ENCODE results near the gene DRD4. TPM values are rescaled to one million over a fixed set of nuclear protein-coding genes. Genes with fewer than 3 reads are reported as not detected.

Gene DRD4
- total and polyA plus RNA-seq, 2 donors: 0.09 to 0.82 TPM

DNA sequence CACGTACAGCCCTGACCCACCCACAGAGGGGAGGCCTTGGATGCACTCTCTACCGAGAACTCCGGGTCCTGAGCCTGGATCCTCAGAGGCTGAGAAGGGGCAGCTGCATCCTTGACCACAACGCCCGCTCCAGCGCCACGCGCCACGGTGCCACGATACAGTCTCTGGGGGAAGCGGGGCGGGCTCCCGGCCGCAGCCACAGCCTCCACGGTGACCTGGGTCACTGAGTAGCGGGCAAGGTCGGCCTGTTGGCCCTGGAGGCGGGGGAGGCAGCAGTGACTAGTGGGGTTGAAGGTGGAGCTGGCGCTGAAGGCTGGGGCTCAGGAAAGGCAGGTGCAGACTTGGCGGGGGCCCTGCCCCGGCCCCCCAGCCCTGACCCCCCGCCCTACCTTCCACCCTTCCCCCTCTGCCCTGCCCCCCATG lies 17.4 kb upstream of the DRD4 start:
- Histone ChIP-seq H3K27ac (ENCODE audit: low read depth in 1 of 2, low read length in 1 of 2) (no peak overlapping the region), H3K9me3 (ENCODE audit: control insufficient read depth in 2 of 2, insufficient read depth in 1 of 2, low read length in 1 of 2) (no peaks in the 10 kb centered on the region), H3K4me3 (ENCODE audit: low read length in 2 of 2) (no peak overlapping the region), H3K4me1 (ENCODE audit: control insufficient read depth in 2 of 2, insufficient read depth in 2 of 2, low read length in 2 of 2) (peaks cover 9 to 18% of the 10 kb centered on the region in 2 donors), H3K36me3 (ENCODE audit: control insufficient read depth in 2 of 2, insufficient read depth in 2 of 2, low read length in 1 of 2) (peaks cover 4 to 11% of the 10 kb centered on the region in 2 donors), H3K27me3 (ENCODE audit: control insufficient read depth in 2 of 2, insufficient read depth in 1 of 2, low read length in 1 of 2) (peaks cover 0 to 4% of the 10 kb centered on the region in 2 donors)
- 98% methylated on average over 22 of the region's 22 CpGs for WGBS
- DNase-seq (ENCODE audit: low read depth in 6 of 9, low spot score in 9 of 9): no peak

DNA sequence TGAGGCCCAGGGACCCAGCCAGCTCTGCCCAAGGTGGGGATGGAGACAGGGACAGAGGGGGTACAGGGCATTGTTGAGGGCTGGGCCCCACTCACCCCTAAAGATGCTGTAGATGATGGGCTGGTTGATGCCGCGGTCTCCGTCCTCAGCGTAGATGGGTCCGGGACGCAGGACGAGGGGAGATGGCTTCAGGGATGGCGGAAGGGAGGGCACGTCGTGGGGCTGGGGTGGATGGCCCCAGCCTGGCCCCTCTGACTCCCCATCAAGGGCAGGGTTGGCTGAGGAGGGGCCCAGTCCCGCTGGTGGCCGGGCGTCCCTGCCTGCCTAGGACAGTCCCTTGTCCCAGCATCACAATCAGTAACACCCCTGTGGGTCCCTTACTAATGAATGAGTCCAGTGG lies 16.9 kb upstream of the DRD4 start:
- Histone ChIP-seq H3K27me3 (ENCODE audit: control insufficient read depth in 2 of 2, insufficient read depth in 1 of 2, low read length in 1 of 2) (peaks cover 4 to 9% of the 10 kb centered on the region in 2 donors), H3K9me3 (ENCODE audit: control insufficient read depth in 2 of 2, insufficient read depth in 1 of 2, low read length in 1 of 2) (no peaks in the 10 kb centered on the region), H3K27ac (ENCODE audit: low read depth in 1 of 2, low read length in 1 of 2) (no peak overlapping the region), H3K4me1 (ENCODE audit: control insufficient read depth in 2 of 2, insufficient read depth in 2 of 2, low read length in 2 of 2) (peaks cover 4 to 14% of the 10 kb centered on the region in 2 donors), H3K4me3 (ENCODE audit: low read length in 2 of 2) (no peak overlapping the region), H3K36me3 (ENCODE audit: control insufficient read depth in 2 of 2, insufficient read depth in 2 of 2, low read length in 1 of 2) (peaks cover 4 to 10% of the 10 kb centered on the region in 2 donors)
- 97% methylated on average over 13 of the region's 13 CpGs for WGBS
- DNase-seq (ENCODE audit: low read depth in 6 of 9, low spot score in 9 of 9): no peak

- peaks cover 13 to 19% of the 10 kb centered on the region in 2 donors for H3K27me3 ChIP-seq (ENCODE audit: control insufficient read depth in 2 of 2, insufficient read depth in 1 of 2, low read length in 1 of 2)
- 92% methylated on average over 45 of the region's 45 CpGs for WGBS
- H3K9me3 ChIP-seq (ENCODE audit: control insufficient read depth in 2 of 2, insufficient read depth in 1 of 2, low read length in 1 of 2): no peaks in the 10 kb centered on the region
- H3K36me3 ChIP-seq (ENCODE audit: control insufficient read depth in 2 of 2, insufficient read depth in 2 of 2, low read length in 1 of 2): peaks cover 4 to 10% of the 10 kb centered on the region in 2 donors
- no peak for DNase-seq (ENCODE audit: low read depth in 6 of 9, low spot score in 9 of 9)
- no peak overlapping the region for H3K4me3 ChIP-seq (ENCODE audit: low read length in 2 of 2)
- no peak overlapping the region for H3K27ac ChIP-seq (ENCODE audit: low read depth in 1 of 2, low read length in 1 of 2)
- peaks cover 0 to 6% of the 10 kb centered on the region in 2 donors for H3K4me1 ChIP-seq (ENCODE audit: control insufficient read depth in 2 of 2, insufficient read depth in 2 of 2, low read length in 2 of 2)
Measured at GRCh38 chr11:620935-621814, 15.9 kb upstream of the DRD4 start.

GRCh38 chr11:621838-622237 lies 15.2 kb upstream of the DRD4 start:
- Histone ChIP-seq H3K36me3 (ENCODE audit: control insufficient read depth in 2 of 2, insufficient read depth in 2 of 2, low read length in 1 of 2) (peaks cover 4 to 10% of the 10 kb centered on the region in 2 donors), H3K9me3 (ENCODE audit: control insufficient read depth in 2 of 2, insufficient read depth in 1 of 2, low read length in 1 of 2) (no peaks in the 10 kb centered on the region), H3K27me3 (ENCODE audit: control insufficient read depth in 2 of 2, insufficient read depth in 1 of 2, low read length in 1 of 2) (peaks cover 20 to 25% of the 10 kb centered on the region in 2 donors), H3K4me1 (ENCODE audit: control insufficient read depth in 2 of 2, insufficient read depth in 2 of 2, low read length in 2 of 2) (no peaks in the 10 kb centered on the region), H3K4me3 (ENCODE audit: low read length in 2 of 2) (no peak overlapping the region), H3K27ac (ENCODE audit: low read depth in 1 of 2, low read length in 1 of 2) (no peak overlapping the region)
- no peak for DNase-seq (ENCODE audit: low read depth in 6 of 9, low spot score in 9 of 9)
- 95% methylated on average over 27 of the region's 27 CpGs for WGBS

DNA sequence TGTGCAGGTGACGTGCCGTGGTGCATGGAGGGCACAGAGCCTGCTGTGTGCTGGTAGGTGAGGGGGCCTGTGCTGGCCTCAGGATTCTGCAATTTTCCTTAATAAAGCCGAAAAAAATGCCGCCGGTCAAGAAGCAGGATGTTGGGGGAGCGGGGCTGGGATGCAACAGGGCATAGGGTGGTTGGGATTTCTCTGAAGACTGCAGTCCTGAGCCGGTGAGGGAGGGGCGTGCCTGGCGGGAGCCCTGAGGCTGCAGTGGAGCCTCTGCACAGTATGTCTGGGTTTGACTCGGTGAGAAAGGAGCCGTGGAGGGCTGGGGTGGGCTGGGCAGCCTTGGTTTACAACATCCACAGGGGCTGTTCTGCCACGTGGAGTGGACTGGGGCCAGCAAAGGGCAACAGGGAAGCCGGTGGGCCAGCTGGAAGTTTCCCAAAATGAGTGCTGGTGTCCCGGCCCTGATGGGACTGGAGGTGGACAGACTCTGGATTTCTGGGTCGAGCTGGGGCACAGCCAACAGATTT lies 13.7 kb upstream of the DRD4 start:
- Histone ChIP-seq H3K9me3 (ENCODE audit: control insufficient read depth in 2 of 2, insufficient read depth in 1 of 2, low read length in 1 of 2) (peaks cover 0 to 3% of the 10 kb centered on the region in 2 donors), H3K27ac (ENCODE audit: low read depth in 1 of 2, low read length in 1 of 2) (no peak overlapping the region), H3K4me3 (ENCODE audit: low read length in 2 of 2) (no peak overlapping the region), H3K36me3 (ENCODE audit: control insufficient read depth in 2 of 2, insufficient read depth in 2 of 2, low read length in 1 of 2) (peaks cover 0 to under 1% of the 10 kb centered on the region in 2 donors), H3K4me1 (ENCODE audit: control insufficient read depth in 2 of 2, insufficient read depth in 2 of 2, low read length in 2 of 2) (peaks cover 0 to 5% of the 10 kb centered on the region in 2 donors), H3K27me3 (ENCODE audit: control insufficient read depth in 2 of 2, insufficient read depth in 1 of 2, low read length in 1 of 2) (peaks cover 32 to 37% of the 10 kb centered on the region in 2 donors)
- no peak for DNase-seq (ENCODE audit: low read depth in 6 of 9, low spot score in 9 of 9)
- WGBS: 95% methylated on average over 15 of the region's 15 CpGs

DNA sequence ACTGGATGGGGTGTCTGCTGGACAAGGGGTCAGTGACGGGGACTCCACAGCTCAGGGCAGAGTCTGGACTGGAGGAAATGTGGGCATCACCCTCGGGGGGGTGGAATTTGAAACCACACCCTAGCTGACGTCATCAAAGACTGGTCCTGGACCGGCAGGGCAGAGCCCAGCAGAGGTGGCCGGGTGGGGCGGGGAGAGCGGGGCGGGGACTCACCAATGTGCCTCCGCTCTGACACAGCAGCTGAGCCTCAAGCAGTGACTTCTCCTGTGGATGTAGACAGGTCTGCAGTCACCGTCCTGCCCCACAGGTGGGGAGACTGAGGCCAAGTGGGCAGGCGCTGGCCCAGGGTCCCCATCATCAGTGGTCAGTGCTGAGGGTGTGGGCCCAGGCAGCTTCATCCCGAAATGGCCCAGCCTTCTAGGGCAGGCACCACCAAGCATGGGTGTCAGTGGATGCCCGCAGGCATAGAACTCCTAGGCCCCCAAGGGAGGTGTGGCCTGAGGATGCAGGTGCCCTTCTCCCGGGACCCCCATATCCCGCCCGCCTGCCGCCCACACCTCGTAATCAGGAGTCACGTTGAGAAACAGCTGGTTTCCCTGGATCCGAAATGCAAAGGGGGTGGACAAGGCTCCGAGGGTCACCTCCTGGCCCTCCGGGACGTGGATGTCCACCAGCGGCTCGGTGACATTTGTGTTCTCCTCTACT lies 12.9 kb upstream of the DRD4 start:
- no peak overlapping the region for H3K27ac ChIP-seq (ENCODE audit: low read depth in 1 of 2, low read length in 1 of 2)
- no peak for DNase-seq (ENCODE audit: low read depth in 6 of 9, low spot score in 9 of 9)
- H3K36me3 ChIP-seq (ENCODE audit: control insufficient read depth in 2 of 2, insufficient read depth in 2 of 2, low read length in 1 of 2): no peaks in the 10 kb centered on the region
- H3K9me3 ChIP-seq (ENCODE audit: control insufficient read depth in 2 of 2, insufficient read depth in 1 of 2, low read length in 1 of 2): peaks cover 0 to 3% of the 10 kb centered on the region in 2 donors
- 97% methylated on average over 25 of the region's 25 CpGs for WGBS
- H3K27me3 ChIP-seq (ENCODE audit: control insufficient read depth in 2 of 2, insufficient read depth in 1 of 2, low read length in 1 of 2): peaks cover 35 to 44% of the 10 kb centered on the region in 2 donors
- no peak overlapping the region for H3K4me3 ChIP-seq (ENCODE audit: low read length in 2 of 2)
- H3K4me1 ChIP-seq (ENCODE audit: control insufficient read depth in 2 of 2, insufficient read depth in 2 of 2, low read length in 2 of 2): peaks cover 0 to 13% of the 10 kb centered on the region in 2 donors

GRCh38 chr11:624705-625635 lies 12.1 kb upstream of the DRD4 start, which contains the start of gene CDHR5:
CDHR5 (minus strand) TSS chr11:624955; CDS start chr11:624902, 53 bp downstream.
- Histone ChIP-seq H3K9me3 (ENCODE audit: control insufficient read depth in 2 of 2, insufficient read depth in 1 of 2, low read length in 1 of 2) (peaks cover 0 to 3% of the 10 kb centered on the region in 2 donors), H3K36me3 (ENCODE audit: control insufficient read depth in 2 of 2, insufficient read depth in 2 of 2, low read length in 1 of 2) (no peaks in the 10 kb centered on the region), H3K27me3 (ENCODE audit: control insufficient read depth in 2 of 2, insufficient read depth in 1 of 2, low read length in 1 of 2) (peaks cover 37 to 53% of the 10 kb centered on the region in 2 donors), H3K27ac (ENCODE audit: low read depth in 1 of 2, low read length in 1 of 2) (no peak within 1 kb of the TSS), H3K4me3 (ENCODE audit: low read length in 2 of 2) (no peak within 1 kb of the TSS), H3K4me1 (ENCODE audit: control insufficient read depth in 2 of 2, insufficient read depth in 2 of 2, low read length in 2 of 2) (peaks cover 0 to 13% of the 10 kb centered on the region in 2 donors)
- DNase-seq (ENCODE audit: low read depth in 6 of 9, low spot score in 9 of 9): no peak
- 96% methylated on average over 33 of the region's 33 CpGs for WGBS

DNA sequence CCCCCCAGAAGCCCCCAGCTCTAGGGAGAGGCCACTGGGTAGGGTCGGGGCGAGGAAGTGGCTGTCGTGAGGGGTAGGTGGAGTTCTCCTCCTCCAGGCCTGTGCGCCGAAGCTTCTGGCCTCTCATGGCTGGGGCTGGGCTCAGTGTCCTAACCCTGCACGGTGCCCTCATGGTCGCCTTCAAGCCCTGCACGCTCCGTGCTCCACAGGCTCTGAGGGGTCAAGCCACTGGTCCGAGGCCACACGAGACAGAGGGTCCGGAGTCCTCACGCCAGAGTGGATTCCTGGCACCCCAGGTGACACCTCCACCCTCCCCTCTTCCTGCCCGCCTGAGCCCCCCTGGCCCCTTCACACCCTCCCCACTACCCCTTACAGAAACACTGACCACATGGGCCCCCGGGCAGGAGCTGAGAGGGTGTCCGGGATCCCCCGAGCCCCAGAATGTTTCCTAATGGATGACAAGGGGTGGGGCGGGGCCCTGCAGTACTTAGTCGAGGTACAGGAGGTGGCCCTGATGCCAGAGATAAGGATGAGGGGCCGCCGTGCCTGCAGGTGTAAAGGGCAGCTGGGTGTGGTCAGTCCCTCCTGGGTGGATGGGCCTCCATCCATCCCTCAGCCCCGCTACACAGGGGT lies 11.3 kb upstream of the DRD4 start:
- H3K27ac ChIP-seq (ENCODE audit: low read depth in 1 of 2, low read length in 1 of 2): no peak overlapping the region
- 89% methylated on average over 22 of the region's 22 CpGs for WGBS
- no peaks in the 10 kb centered on the region for H3K36me3 ChIP-seq (ENCODE audit: control insufficient read depth in 2 of 2, insufficient read depth in 2 of 2, low read length in 1 of 2)
- peaks cover 0 to 3% of the 10 kb centered on the region in 2 donors for H3K9me3 ChIP-seq (ENCODE audit: control insufficient read depth in 2 of 2, insufficient read depth in 1 of 2, low read length in 1 of 2)
- H3K4me3 ChIP-seq (ENCODE audit: low read length in 2 of 2): no peak overlapping the region
- H3K4me1 ChIP-seq (ENCODE audit: control insufficient read depth in 2 of 2, insufficient read depth in 2 of 2, low read length in 2 of 2): peaks cover 0 to 13% of the 10 kb centered on the region in 2 donors
- H3K27me3 ChIP-seq (ENCODE audit: control insufficient read depth in 2 of 2, insufficient read depth in 1 of 2, low read length in 1 of 2): peaks cover 37 to 57% of the 10 kb centered on the region in 2 donors
- no peak for DNase-seq (ENCODE audit: low read depth in 6 of 9, low spot score in 9 of 9)
